ENCODE data around the gene NXPH3. TPM values are rescaled to one million over a fixed set of nuclear protein-coding genes. Genes with fewer than 3 reads are reported as not detected.

The NXPH3 gene
- polyA plus RNA-seq, 3 donors = 0.87 to 1.2 (median 1.2) TPM

DNA sequence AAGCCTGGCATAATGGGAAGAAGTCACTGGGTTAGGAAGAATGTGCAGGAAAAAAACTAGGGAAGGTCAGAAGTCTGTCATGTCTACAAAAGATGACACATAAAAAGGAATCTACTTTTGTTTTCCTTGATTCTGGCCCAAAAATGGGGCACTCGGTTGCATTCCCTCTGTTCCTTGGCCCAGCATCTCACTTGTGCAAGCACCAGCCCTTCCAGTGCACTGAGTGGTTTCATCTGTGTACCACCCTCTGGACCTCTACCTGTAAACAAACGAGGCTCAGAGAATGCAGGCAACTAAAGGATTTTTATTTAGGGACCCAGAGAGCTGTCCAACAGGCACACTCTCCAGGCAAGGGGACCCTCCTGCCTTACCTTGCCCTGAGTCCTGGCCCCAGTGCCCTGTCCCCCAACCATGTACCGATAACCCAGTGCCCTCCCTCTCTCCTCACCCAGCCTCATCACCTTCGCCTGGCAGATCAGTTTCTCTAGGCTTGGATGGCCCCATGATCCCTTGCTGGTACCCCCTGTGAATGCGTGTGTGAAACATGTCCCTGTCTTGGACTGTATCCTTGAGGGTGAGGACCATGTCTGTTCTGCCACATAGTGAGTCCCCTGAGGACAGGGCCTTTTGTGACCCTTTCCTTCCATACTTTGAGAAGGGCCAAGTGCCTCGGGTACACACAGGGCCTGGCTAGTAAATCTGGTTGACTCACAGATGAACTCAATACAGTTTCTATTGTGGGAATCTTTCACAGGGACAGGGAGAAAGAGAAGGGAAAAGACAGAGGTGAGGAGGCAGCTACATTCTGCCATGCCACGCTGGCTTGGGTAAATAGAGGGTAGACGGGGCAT, 13.3 kb downstream of the NXPH3 start:
- no peak for DNase-seq

DNA sequence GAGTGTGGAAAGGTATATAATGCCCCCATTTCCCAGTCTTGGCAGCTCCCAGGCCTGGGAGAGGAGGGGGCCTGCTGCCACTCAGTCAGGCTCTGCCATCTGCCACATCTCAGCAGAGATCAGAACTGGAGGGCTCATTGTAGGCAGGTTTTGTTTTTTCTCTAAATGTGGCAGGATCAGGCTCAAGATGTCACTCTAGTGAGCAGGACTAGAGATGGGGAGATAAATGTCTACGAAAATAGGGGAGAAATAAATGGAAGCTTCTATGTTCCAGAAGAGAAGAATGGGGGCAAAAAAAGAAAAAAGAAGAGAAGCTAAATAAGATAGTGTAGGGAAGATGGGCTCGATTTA, 13.9 kb downstream of the NXPH3 start:
- no peak for DNase-seq

DNA sequence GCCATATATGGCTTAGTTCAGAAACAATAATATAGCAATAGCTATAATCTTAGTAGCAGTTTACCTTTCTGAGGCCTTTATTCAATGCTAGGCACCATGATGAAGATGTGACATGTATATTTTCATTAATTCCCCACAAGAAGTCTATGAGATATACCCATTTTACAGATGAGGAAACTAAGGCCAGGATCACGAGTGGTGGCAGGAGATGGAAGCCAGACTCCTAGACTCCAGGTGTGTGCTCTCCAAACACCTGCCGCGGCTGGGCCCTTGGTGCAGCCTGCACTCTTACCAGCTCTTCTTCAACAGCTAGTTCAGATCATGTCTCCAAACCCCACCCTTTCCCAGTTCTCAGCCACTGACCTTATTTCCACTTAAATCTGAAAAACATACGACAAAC, 15.2 kb downstream of the NXPH3 start:
- DNase-seq = no peak

DNA sequence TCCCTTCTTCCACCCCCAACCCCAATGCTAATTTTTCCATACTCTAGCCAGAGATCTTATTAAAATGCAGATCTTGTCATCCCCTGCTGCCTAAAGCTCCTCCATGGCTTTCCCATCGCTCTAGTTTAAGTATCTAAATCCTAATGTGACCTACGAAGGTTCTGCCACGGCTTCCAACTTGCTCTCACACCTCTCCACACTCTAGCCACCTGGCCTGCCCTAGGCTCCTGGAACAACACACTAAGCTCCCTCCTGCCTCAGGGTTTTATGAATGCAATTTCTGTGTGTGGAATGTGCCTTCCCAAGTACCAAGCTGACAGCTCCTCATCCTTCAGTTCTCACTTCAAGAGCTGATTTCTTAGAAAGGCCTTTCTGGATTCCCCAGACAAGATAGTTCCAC, 16.6 kb downstream of the NXPH3 start:
- no peak for DNase-seq

DNA sequence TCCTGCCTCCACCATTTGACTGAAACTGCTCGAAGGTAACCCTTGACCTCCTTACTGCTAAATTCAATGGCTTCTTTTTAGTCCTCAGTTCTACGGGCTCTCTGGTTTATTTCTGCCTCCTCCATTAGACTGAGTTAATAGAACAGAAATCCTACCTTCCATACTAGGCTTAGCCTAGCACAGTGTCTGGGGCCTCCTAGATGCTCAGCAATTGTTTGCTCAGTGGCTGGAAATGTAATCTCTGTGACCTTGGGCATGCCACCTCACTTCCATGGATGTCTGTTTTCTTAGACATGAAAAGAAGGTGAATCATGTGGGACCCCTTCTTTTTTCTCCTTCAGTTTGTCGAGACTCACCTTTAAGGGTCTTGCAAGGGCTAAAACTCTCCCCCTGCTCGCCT, 19.7 kb downstream of the NXPH3 start:
- DNase-seq = no peak

DNA sequence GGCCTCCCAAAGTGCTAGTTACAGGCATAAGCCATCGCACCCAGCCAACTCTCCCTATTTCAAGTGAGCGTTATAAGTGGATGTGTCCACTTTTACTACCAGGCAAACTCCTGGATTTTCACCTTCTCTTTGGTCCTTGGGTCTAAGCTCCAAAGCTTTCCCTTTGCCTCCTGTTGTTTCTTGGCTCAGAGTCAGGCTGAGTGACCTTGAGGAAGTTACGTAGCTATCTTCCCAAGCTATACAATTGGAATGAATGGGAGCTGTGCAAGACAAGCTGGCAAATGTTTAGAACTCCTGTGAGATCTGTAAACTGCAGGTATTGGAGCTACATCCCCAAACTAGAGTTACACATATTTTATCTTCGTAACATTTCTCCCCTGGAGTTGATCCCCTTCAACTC, 20.3 kb downstream of the NXPH3 start:
- DNase-seq = no peak

DNA sequence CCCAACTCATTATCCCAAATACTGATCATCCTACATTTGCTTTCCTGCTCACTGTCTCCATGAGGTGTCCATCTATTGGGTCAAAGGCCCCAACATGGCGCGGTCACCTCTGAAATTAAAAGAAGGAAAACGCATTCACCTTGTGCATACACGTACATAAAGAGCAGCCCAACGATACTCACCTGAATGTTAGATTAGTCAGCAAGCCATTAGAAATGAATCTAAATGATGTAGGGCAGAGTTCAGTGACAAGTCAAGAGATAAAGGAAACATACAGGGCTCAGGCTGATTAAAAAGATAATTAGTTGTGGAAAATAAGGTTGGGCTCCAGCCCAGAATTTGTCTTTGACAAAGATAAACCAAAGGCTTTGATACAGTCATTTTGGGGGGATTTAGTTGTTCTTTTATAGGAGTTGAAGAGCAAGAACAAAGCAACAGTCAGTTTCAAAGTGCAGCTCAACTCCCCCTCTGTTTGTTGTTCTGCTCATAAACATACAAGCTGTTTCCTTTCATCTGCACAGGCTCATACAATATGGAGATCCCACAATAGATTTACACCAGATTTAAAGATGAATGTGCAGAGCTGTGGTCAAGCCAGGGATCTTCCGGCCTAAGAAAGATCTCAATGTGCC, 21.1 kb downstream of the NXPH3 start:
- no peak for DNase-seq

DNA sequence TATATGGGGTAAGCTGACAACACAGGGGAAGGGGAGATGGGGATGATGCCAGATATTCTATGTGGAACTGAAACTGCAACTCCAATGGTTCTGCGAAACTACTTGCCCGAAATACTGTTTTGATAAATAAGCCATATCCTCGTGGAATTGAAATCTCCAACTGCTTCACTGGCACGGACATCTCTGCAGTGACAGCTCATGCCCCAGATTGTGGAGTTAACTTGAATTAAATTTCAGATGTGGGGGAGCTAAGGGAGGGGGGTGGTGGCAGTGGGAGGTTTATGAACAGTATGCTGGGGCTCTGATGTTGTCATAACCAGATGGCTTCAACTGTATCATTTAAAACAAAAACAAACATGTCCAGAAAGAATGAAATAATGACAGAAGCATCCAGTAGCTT, 21.8 kb downstream of the NXPH3 start:
- DNase-seq = no peak

DNA sequence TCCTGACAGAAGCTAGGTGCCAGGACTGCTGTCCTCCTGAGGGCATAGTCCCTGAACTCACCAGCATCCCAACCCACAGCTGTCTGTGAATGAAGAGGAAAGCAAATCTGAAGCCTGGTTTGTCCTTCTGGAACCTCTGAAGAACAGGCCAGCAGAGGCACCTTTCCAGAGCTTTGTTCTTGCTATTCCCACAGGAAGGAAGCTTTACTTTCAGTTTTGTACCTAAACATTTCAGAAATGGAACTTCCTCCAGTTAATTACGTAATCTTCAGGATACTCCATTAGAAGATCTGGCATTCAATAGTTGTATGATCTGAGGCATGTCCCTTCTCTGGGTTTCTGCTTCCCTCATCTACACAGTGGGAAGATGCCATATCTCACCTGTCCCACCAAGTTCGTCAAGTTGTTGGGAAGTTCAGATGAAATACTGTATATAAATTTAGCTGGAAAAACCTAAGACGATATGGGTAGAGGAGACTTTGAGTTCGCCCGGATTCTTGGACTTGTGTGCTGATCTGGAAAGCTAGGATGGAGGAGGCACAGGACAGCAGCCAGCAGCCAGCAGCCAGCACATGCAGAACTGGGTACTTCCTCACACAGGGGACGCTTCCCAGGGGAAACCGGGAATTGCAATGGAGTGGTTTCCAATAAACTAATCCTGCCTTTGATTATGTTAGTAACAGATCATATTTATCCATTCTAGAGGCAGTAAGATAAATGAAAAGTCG, 22.4 kb downstream of the NXPH3 start:
- DNase-seq = no peak

DNA sequence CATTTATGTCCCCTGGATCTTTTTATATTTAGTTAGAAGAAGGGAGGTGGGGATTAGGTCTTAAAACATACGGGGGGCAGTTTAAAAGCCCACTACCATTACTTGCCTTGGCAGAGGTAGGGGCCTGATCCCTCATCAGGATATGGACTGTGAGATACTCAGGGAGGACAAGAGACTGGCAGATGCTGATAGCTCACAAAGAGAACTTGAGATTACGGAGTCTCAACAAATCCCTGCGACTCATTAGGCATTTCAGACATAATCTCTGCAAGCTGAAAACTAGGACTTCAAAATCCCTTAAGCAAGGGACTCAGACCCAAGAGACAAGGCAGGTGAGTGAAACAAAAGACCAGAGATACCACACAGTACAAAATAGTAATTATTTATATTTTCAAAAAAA, 23.2 kb downstream of the NXPH3 start:
- DNase-seq = no peak

DNA sequence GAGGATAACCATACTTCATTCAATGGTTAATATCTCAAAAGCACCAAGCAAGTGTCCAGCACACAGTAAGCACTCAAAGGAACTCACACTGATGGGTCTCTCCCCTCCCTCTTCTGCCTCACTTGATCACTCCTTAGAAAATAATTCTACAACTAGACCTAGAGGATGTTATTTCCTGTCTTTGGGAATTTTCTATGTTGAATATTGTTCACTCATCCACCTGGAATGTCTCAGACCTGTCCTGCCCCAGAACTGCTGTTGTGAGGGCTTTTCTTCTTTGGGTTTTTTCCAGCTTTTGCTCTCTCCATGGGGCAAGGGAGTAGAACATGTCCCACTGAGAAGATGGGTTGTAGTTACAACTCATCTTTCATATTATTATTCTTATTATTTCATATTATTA, 25.3 kb downstream of the NXPH3 start:
- no peak for DNase-seq

DNA sequence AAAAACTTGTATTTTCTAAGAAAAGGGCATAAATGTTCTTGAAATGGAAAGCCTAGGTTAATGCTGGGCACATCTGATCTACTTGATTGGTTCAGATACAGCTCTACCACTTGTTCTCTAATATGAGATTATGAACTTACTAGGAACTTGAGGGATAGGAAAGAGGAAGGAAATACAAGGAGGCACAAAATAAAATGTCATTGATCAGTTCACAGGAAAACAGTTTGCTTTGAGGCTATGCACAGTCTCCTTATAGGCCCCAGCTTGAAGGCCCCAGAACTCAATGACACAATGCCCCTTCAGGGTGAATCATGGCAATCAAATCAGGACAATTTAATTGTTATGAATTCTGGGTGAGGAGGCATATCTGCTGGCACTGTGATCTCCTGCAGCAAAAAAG, 27.1 kb downstream of the NXPH3 start:
- DNase-seq = no peak

DNA sequence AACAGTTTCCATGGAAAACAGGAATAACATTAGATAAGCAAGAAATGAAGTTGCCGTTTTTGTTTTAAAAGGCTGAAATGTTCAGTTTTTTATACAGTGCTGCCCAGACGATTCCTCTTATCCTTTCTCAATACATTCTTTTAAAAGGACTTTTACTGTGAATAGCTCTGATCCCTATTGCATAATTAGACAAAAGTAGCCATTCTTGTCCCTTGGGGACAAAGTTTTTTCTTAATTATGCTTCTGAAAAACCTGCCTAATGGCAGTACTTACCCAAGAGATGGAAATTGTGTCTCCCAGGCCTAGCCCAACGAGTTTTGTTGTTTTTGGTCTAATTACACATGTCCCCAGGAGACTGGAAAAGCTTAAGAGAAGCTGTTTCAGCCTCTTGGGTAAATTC, 27.6 kb downstream of the NXPH3 start:
- no peak for DNase-seq

DNA sequence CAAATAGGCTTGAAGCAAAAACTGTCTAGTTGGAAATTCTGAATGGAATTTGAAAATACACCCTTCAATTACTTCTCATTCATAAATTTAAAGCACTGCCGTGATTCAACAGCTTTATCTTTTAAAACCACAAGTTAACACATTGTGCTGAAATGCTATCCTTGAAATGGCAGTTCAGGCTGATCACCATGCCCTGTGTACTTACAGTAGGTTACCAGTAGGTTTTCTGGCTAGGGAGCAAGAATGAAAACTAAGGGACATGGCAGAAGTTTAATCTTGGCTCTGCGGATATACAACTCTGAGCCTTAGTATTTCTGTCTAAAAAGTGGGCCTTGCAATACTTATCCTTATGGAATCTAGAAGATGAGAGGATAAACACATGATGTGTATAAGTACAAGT, 28.0 kb downstream of the NXPH3 start:
- DNase-seq = no peak

DNA sequence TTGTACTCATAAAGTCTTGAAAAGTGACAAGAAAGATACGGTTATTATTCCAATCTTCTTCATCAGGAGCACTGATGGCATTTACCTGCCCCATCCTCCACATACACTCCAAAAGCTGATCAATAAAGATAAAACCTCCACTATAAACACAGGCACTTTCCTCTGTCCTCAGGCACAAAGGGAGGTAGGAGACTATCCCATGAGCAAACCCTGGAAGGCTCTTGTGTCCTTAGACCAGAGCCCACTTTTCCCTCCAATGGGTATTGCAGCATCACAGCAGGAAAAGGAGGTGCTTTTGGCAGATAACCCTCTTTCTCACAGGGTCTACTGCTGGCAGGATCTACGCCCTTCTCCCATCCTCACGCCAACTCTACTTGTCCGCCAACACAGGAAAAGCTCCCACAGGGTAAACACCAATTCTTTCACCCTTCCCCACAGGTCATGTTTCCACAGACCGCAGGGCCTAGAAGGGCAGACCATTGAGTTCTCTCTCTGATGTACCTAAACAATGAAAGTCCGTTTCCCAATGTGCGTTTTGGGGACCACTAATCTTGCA, 28.7 kb downstream of the NXPH3 start:
- DNase-seq = no peak

DNA sequence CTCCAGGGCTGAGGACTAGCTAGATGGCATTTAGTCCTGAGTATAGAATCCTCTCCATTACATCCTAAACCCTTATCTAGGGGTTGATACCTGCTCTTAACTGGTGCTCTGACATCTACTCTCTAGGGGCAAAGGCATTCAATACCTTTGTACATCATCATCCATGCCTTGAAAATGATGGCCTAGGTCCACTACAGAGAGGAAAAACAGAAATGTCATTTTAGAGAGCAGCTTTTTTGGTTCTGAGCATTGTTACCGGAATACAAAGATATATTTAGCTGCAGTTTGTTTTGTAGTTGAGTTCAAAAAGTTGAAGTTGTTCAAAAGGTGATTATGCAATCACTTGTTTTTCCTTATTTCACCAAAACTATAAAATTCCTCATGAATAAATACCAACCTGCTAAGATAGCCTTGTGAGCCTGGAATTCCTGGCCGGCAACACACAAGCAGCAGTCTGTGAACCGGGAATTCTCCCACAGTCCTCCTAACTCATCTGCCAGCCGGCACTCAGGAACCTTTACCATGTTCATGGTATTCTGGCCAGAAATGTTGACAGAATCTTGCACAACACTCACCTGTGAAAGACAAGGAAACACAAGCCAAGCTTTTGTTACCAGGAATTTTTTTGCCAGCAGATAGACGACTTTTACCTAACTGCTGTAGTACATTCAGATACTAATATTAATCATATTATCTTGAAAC, 35.4 kb downstream of the NXPH3 start:
- no peak for DNase-seq

DNA sequence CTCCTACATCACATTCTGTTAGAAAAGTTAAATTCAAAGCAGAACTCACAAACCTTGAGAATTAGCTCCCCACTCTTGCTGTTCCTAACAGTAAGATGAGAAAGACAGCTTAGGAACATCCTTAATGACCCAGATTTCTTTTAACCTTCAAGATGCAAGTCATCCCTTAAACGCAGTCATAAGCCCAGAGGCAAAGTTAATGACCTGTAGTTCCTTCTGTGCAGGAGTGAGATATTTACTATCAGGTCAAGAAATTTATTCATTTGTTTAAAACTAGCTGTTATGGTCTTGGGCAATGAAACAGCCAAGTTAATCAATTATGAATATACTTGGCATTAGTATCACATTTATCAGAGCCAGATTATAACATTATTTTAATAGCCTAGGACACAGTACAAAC, 37.1 kb downstream of the NXPH3 start:
- DNase-seq = no peak

DNA sequence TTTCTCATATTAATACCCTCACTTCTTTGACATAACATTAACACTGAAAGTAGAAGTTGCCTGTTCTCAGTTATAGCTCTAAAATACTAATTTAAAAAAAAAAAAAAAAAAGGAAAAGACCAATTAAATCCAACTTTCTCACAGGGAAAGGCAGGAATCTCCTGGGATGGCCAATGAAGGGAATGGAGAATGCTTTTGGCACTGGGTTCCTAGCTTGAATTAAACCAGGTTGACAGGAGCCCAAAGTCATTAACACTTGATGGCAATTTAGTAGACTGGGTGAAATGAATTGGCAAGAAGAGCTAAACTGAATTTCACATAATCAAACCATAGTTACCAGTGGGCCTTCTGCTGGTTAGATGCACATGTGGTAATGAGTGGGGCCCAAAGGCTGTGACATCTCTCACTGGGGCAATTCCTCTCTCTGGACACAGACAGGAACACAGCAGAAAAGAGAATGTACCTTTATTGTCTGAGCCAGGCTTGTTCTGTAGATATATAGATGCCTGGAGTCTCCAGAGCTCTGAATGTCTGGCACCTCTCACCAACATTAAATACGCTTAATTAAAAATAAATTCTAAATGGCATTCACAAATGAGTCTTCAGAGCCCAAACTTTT, 37.6 kb downstream of the NXPH3 start:
- no peak for DNase-seq

DNA sequence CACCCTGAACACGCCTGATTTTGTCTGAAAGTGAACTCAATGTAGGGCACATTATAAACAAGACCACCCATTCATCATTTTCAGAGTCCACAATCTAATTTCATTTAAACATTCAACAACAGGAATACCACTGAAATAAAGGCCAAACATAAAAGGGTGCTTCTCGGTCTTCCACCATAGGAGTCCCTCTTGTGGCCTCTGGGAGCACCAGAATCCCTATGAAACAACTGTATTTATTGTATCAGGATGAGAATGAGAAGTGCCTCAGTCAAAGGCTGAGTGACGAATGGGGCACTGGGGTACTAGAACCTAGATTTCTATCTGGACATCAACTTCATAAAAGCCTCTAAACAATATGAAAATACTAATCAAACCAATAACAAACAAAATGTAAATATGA, 40.4 kb downstream of the NXPH3 start:
- DNase-seq = no peak

DNA sequence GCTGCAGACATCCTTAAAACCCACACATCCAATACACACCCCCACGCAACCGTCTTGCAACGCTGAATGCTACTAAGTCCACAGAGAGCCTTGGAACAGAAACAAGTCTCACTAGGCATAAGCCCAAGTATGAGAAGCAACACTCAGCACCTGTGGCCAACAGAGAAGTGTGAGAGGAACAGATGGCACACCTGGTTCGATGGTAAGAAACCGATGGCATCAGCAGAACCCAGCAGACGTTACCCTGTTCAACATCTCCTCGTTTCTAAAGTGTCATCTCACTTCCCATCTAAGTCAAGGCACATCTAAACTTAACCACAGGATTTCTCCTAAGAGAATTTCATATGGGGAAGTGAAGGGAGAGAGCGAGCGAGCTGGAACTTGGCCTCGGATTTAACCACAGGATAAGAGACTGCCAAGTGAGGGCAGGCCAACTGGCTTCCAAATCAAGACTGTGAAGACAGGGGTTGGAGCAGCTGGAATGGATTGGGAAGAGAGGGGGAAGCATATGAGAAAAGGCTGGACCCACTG, 41.0 kb downstream of the NXPH3 start:
- DNase-seq = no peak

DNA sequence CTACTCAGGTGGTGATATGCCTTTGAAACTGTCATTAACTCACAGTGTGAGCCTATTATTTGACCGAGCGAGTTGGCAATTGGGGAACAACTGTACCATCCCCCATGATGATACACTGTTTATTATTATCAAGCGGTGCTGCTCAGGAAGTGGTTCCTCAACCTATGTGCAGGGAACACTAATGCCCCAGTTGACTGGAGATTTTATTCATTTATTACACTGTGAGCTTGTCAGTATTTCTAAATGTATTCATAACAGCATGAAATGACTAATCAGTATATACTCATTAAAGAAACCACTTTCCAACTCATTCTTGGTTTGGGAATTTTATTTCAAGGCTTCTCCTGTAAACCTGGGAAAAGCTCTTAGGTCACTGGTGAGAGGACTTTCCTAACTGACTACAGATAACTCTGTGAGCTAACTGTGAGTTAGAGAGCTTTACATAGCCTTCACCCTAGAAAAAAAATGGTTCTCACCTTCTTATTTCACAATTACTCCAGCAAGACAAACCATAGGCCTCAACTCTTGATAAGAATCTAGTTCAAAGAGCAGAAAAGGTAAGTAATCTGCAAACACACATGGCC, 42.4 kb downstream of the NXPH3 start:
- DNase-seq = no peak
